CD4-positive, alpha-beta T cell treated with Interleukin-17A for 4 hours (primary cell): Measurements from ENCODE around the gene BOC.

Experiments used
- DNase-seq: peaks from one replicate; pipeline ENCODE4 v3.0.0-alpha.2; 2020; ENCODE audit warnings: mixed read lengths

BOC gene

GRCh38 chr3:113226491-113226890 lies 15.1 kb downstream of the BOC start:
- DNase-seq: no peak

- no peak for DNase-seq
Measured at GRCh38 chr3:113227146-113227545, 15.8 kb downstream of the BOC start.

GRCh38 chr3:113228498-113229286 lies 17.3 kb downstream of the BOC start:
- DNase-seq: no peak

GRCh38 chr3:113231391-113231790 lies 20.0 kb downstream of the BOC start:
- no peak for DNase-seq

GRCh38 chr3:113231827-113232253 lies 20.5 kb downstream of the BOC start:
- DNase-seq: no peak

GRCh38 chr3:113232342-113232741 lies 21.0 kb downstream of the BOC start:
- no peak for DNase-seq

- no peak for DNase-seq
Measured at GRCh38 chr3:113233497-113233896, 22.1 kb downstream of the BOC start.

- DNase-seq: no peak
Measured at GRCh38 chr3:113234028-113234427, 22.7 kb downstream of the BOC start.

- DNase-seq: no peak
Measured at GRCh38 chr3:113234688-113235260, 23.4 kb downstream of the BOC start.

- no peak for DNase-seq
Measured at GRCh38 chr3:113238503-113238902, 27.1 kb downstream of the BOC start.

- no peak for DNase-seq
Measured at GRCh38 chr3:113240841-113241240, 29.5 kb downstream of the BOC start.

GRCh38 chr3:113241292-113242095 lies 30.1 kb downstream of the BOC start:
- DNase-seq: no peak

GRCh38 chr3:113242096-113242581 lies 30.8 kb downstream of the BOC start:
- no peak for DNase-seq

GRCh38 chr3:113243071-113243470 lies 31.7 kb downstream of the BOC start:
- no peak for DNase-seq

GRCh38 chr3:113243846-113244245 lies 32.5 kb downstream of the BOC start:
- DNase-seq: no peak

GRCh38 chr3:113245761-113246161 lies 34.4 kb downstream of the BOC start:
- DNase-seq: no peak

GRCh38 chr3:113247068-113247467 lies 35.7 kb downstream of the BOC start:
- no peak for DNase-seq

GRCh38 chr3:113247675-113248458 lies 36.5 kb downstream of the BOC start:
- DNase-seq: no peak

GRCh38 chr3:113249111-113249510 lies 37.8 kb downstream of the BOC start:
- no peak for DNase-seq

GRCh38 chr3:113249601-113250000 lies 38.2 kb downstream of the BOC start:
- no peak for DNase-seq

- DNase-seq: no peak
Measured at GRCh38 chr3:113250566-113250965, 39.2 kb downstream of the BOC start.

GRCh38 chr3:113251817-113252216 lies 40.5 kb downstream of the BOC start:
- no peak for DNase-seq

GRCh38 chr3:113252553-113252952 lies 41.2 kb downstream of the BOC start:
- no peak for DNase-seq
